GM12878 (cell line): ENCODE measurements around the gene ABCA3. TPM values are rescaled to one million over a fixed set of nuclear protein-coding genes. Genes with fewer than 3 reads are reported as not detected.

ENCODE experiments used
- ATAC-seq: fragments of 200-7000 bp; cut with Tn5 transposase; 3 replicates; pipeline ENCODE4 v1.9.1; 2020; ENCODE audit warnings: mild to moderate bottlenecking, moderate library complexity
- BruUV-seq: library from RNA; stranded (reverse); fragments of 400-500 nt; replicated peaks from 2 replicates; lab custom pipeline; 2021; lab: Mats Ljungman, UMichigan
- CTCF ChIA-PET: fragments of 300-600 bp; sonication (Branson Sonifier 250); formaldehyde crosslinking; extraction: SDS; loops from one replicate; lab custom pipeline; 2021; ENCODE audit warnings: inconsistent platforms; lab: Yijun Ruan, JAX
- POLR2A ChIA-PET: fragments of 350-600 bp; formaldehyde crosslinking; extraction: SDS; loops from one replicate; lab custom pipeline; 2021; ENCODE audit warnings: inconsistent platforms; lab: Charles Lee
- RAD21 ChIA-PET: fragments of 300-600 bp; sonication (Branson Sonifier 250); formaldehyde crosslinking; loops from one replicate; lab custom pipeline; 2023; ENCODE audit warnings: antibody characterized with exemption; ENCODE audit not compliant: unreplicated experiment; lab: Charles Lee
- SMC1A ChIA-PET: fragments of 300-600 bp; sonication (Branson Sonifier 250); formaldehyde crosslinking; loops from one replicate; lab custom pipeline; 2023; ENCODE audit not compliant: unreplicated experiment, uncharacterized antibody; lab: Charles Lee
- DNase-seq: peaks from one replicate; pipeline ENCODE4 v3.0.0-alpha.2; 2011; ENCODE audit warnings: low read depth, low spot score
- FAIRE-seq: peaks from 3 replicates; lab custom pipeline; 2011; peaks lifted over from hg19 to GRCh38; lab: Jason Lieb, UNC
- H2AFZ ChIP-seq: 2 replicates; pipeline ENCODE4 v1.6.0; 2011; ENCODE audit warnings: low read depth, low read length, control low read depth; ENCODE audit not compliant: control insufficient read depth
- H3K27ac ChIP-seq: 2 replicates; pipeline ENCODE4 v1.5.1; 2011; ENCODE audit warnings: control low read depth; ENCODE audit not compliant: control insufficient read depth, insufficient read depth
- H3K27me3 ChIP-seq, 2 experiments: replicated peaks in 1 of 2; 2 replicates each; pipeline versions ENCODE4 v1.6.0 to v1.6.1; 2011; ENCODE audit warnings: low read length in 1 of 2; ENCODE audit not compliant: control insufficient read depth in 2 of 2, insufficient read depth in 2 of 2
- H3K36me3 ChIP-seq, 2 experiments: 2 replicates each; pipeline ENCODE4 v1.5.1; 2011; ENCODE audit warnings: low read length in 1 of 2; ENCODE audit not compliant: control insufficient read depth in 2 of 2, insufficient read depth in 2 of 2
- H3K4me1 ChIP-seq: 2 replicates; pipeline ENCODE4 v1.6.1; 2011; ENCODE audit warnings: mild to moderate bottlenecking, low read length, moderate library complexity, mixed read lengths; ENCODE audit not compliant: control insufficient read depth, insufficient read depth
- H3K4me2 ChIP-seq: 2 replicates; pipeline ENCODE4 v1.6.0; 2011; ENCODE audit warnings: control low read depth; ENCODE audit not compliant: control insufficient read depth, insufficient read depth
- H3K4me3 ChIP-seq: fragments of 200-600 bp; sonication (generic); 2 replicates; pipeline ENCODE4 v1.5.1; 2016
- H3K79me2 ChIP-seq: 2 replicates; pipeline ENCODE4 v1.6.0; 2011; ENCODE audit warnings: low read length; ENCODE audit not compliant: control insufficient read depth, insufficient read depth
- H3K9ac ChIP-seq: 2 replicates; pipeline ENCODE4 v1.8.0; 2011; ENCODE audit warnings: low read length, control low read depth, mixed read lengths; ENCODE audit not compliant: control insufficient read depth, insufficient read depth
- H3K9me3 ChIP-seq: replicated peaks from 3 replicates; pipeline ENCODE4 v1.5.1; 2011; ENCODE audit warnings: mild to moderate bottlenecking, low read length; ENCODE audit not compliant: control insufficient read depth, insufficient read depth
- H4K20me1 ChIP-seq: 2 replicates; pipeline ENCODE4 v1.6.0; 2011; ENCODE audit not compliant: control insufficient read depth, insufficient read depth
- CBX3 ChIP-seq: fragments of 200-600 bp; sonication (generic); IDR thresholded peaks from 2 replicates; pipeline ENCODE4 v1.6.1; 2016; ENCODE audit warnings: low read depth, borderline replicate concordance
- CHD2 ChIP-seq: IDR thresholded peaks from 2 replicates; pipeline ENCODE4 v1.6.1; 2011; ENCODE audit warnings: low read depth, low read length, improper control_type of control experiment, borderline replicate concordance
- FOXM1 ChIP-seq: IDR thresholded peaks from 2 replicates; pipeline ENCODE4 v1.6.1; 2012; ENCODE audit warnings: low read depth, mild to moderate bottlenecking, inconsistent platforms, low read length, moderate library complexity
- HDGF ChIP-seq: fragments of 450-650 bp; IDR thresholded peaks from 2 replicates; pipeline ENCODE4 v1.6.1; 2016; ENCODE audit warnings: antibody characterized with exemption
- NFYB ChIP-seq: IDR thresholded peaks from 2 replicates; pipeline ENCODE4 v1.6.1; 2011; ENCODE audit warnings: low read depth, mild to moderate bottlenecking, low read length, improper control_type of control experiment, moderate library complexity; ENCODE audit not compliant: insufficient read depth
- POLR2AphosphoS2 ChIP-seq: IDR thresholded peaks from 2 replicates; pipeline ENCODE4 v1.6.1; 2011; ENCODE audit warnings: low read depth, mild to moderate bottlenecking, low read length, improper control_type of control experiment, moderate library complexity
- RBBP5 ChIP-seq: fragments of 200-600 bp; sonication (generic); conservative IDR thresholded peaks from 2 replicates; pipeline ENCODE4 v1.6.1; 2016
- WGBS: methylation state at CpG from one replicate; pipeline ENCODE4 v1.1.6; 2016; ENCODE audit warnings: low lambda C conversion rate; ENCODE audit not compliant: insufficient replicate concordance, insufficient coverage; ENCODE audit errors: missing lambda C conversion rate; 5-methylcytosine and 5-hydroxymethylcytosine counted together
- in situ Hi-C: fragments of 300-500 bp; cut with MboI; formaldehyde crosslinking; loops from 9 replicates; pipeline ENCODE4 v1.14.3; 2018; ENCODE audit warnings: mixed read lengths
- intact Hi-C: fragments of 100-400 bp; cut with micrococcal nuclease; formaldehyde crosslinking; loops from one replicate; pipeline ENCODE4 v1.14.2; 2022; ENCODE audit not compliant: unreplicated experiment
- polyA plus RNA-seq, 11 experiments: library from polyadenylated mRNA; depleted of rRNA in 4 of 11; unstranded in 6 of 11; stranded (reverse) in 5 of 11; fragments of >200 nt; fragmentation: Nextera tagmentation in 4 of 11; fragmentation: Illumina TruSeq in 1 of 11; extraction: Ambion mirVana in 4 of 11; extraction: Trizol in 1 of 11; gene quantifications; 1 replicate in 1 of 11; 2 replicates in 10 of 11; pipeline versions ENCODE4 v1.2.1 to v1.2.3, GENCODE V29; 2011 to 2016; ENCODE audit warnings: inconsistent platforms in 2 of 11, missing spikeins in 2 of 11, low read depth in 1 of 11
- total RNA-seq, 4 experiments: library from RNA; depleted of rRNA in 3 of 4; stranded (reverse); fragments of >200 nt in 3 of 4; fragmentation: Illumina TruSeq in 1 of 4; extraction: Trizol in 1 of 4; gene quantifications; 2 replicates each; pipeline versions ENCODE4 v1.2.1 to v1.2.3, GENCODE V29; 2013 to 2021
- TF ChIP-seq, protein P1 (sequence below): fragments of 450-650 bp; IDR thresholded peaks from 2 replicates; pipeline ENCODE4 v1.6.1; 2017; ENCODE audit warnings: antibody characterized with exemption, mild to moderate bottlenecking, moderate library complexity

The ABCA3 gene
- total and polyA plus RNA-seq, 10 of the 15 experiments (the other 5 are each of a cell fraction or from before 2014, with no cell fraction given): 0.71 to 17.6 (median 6.7) TPM

DNA sequence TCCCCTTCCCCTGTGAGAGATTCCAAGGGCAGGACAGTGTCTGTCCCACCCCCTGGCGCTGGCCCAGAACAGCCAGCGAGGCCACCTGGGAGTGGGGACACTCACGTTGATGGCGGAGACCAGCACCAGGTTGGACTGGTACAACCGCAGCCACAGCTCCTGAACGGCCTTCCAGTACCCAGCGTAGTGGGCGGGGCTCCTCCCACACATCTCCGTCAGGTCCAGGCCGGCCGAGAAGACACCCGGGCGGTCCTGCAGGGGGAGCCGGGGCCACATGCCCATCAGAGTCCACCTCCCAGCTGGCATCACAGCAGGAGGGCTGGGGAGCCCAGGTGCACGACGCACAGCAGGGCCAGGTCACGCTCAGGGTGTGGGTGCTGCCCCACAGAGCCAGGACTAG is 96.2 kb downstream of the ABCA3 start (continued):
- TF ChIP-seq, protein P1, sequence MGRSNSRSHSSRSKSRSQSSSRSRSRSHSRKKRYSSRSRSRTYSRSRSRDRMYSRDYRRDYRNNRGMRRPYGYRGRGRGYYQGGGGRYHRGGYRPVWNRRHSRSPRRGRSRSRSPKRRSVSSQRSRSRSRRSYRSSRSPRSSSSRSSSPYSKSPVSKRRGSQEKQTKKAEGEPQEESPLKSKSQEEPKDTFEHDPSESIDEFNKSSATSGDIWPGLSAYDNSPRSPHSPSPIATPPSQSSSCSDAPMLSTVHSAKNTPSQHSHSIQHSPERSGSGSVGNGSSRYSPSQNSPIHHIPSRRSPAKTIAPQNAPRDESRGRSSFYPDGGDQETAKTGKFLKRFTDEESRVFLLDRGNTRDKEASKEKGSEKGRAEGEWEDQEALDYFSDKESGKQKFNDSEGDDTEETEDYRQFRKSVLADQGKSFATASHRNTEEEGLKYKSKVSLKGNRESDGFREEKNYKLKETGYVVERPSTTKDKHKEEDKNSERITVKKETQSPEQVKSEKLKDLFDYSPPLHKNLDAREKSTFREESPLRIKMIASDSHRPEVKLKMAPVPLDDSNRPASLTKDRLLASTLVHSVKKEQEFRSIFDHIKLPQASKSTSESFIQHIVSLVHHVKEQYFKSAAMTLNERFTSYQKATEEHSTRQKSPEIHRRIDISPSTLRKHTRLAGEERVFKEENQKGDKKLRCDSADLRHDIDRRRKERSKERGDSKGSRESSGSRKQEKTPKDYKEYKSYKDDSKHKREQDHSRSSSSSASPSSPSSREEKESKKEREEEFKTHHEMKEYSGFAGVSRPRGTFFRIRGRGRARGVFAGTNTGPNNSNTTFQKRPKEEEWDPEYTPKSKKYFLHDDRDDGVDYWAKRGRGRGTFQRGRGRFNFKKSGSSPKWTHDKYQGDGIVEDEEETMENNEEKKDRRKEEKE: no peak
- no peak for TF ChIP-seq CBX3
- TF ChIP-seq RBBP5: no peak
- no peak for TF ChIP-seq FOXM1
- TF ChIP-seq NFYB: no peak
- TF ChIP-seq POLR2AphosphoS2: no peak

DNA sequence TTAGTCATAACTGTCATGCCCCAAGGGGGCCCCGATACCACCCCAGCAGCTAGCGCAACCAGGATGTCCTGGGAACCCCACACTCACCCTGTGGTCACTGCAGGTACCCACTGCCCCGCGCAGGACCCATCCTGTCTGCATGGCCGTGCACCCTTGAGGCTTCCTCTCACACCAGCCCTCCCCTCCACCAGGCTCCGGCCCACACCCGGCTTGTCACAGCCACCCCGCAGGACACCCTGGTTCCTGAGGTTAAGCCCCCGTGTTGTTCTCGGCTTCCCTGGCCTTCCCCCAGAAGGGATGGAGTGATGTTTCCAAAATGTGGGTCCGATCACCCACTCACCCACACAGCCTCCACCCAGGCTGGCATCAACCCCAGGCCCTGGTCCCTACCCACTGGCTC is 96.7 kb downstream of the ABCA3 start:
- no peaks in the 10 kb centered on the region for H4K20me1 ChIP-seq
- in situ Hi-C loops: no loop called here
- POLR2A ChIA-PET: no interaction called here

More for the DNA sequence above, 96.7 kb downstream of the ABCA3 start:
- H3K27ac ChIP-seq: no peak overlapping the region
- RAD21 ChIA-PET: interaction anchor here (1.0 kb wide), 1 partner anchor 117 kb away, joined by 3 read pairs; no protein-coding TSS in a partner anchor
- CTCF ChIA-PET: no interaction called here
- H3K9ac ChIP-seq: no peak overlapping the region
- no peak overlapping the region for H3K4me2 ChIP-seq
- H3K9me3 ChIP-seq: no peaks in the 10 kb centered on the region
- no peaks in the 10 kb centered on the region for H3K4me1 ChIP-seq
- peaks cover 0 to 22% of the 10 kb centered on the region in 2 experiments; a peak in 2 of 4 replicates for H3K36me3 ChIP-seq
- no peak overlapping the region for H2AFZ ChIP-seq
- no peak overlapping the region for H3K4me3 ChIP-seq
- 90% methylated on average over 11 of the region's 11 CpGs for WGBS
- TF ChIP-seq HDGF: no peak
- TF ChIP-seq CHD2: no peak
- TF ChIP-seq, all 136 proteins: peak for 0
- Histone ChIP-seq H3K79me2 (no peaks in the 10 kb centered on the region; the same call in 1 of the 2 replicates), H3K27me3 (no peaks in the 10 kb centered on the region)
- DNase-seq: no peak
- no peak for ATAC-seq
- no peak for FAIRE-seq
- no TSS peak for BruUV-seq
- intact Hi-C loops: no loop called here
- SMC1A ChIA-PET: no interaction called here
